Gastroesophageal sphincter (tissue), 2 donors: ENCODE measurements around the gene HDC.

Experiments
- EP300 ChIP-seq: sonication (generic); formaldehyde crosslinking; IDR thresholded peaks from one replicate; pipeline ENCODE4 v1.6.1; 2017; ENCODE audit warnings: antibody characterized with exemption, mild to moderate bottlenecking
- POLR2A ChIP-seq, 2 donors: fragments of 450-650 bp; IDR thresholded peaks; one replicate each; pipeline ENCODE4 v1.6.1; 2017; ENCODE audit warnings: antibody characterized with exemption in 2 of 2, mild to moderate bottlenecking in 2 of 2, moderate library complexity in 1 of 2

DNA sequence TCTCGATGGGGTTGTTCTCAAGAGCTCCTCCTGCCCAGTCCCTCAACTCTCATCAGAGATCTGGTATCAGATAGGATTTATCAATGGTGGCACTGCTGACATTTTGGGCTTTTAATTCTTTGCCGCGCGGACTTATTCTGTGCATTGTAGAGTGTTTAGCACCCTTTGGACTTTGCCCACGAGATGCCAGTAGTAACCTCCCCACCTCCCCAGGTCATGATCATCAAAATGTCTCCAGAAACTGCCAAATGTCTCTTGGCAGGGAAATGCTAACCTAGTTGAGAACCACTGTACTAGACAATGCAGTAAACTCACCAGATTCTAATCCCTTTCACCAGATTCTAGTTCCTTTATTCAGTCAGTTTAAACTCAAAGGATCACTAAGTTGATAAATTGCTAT is 59.5 kb downstream of the HDC start:
- TF ChIP-seq POLR2A (IDR thresholded peaks at IDR 0.05) = no peak
- TF ChIP-seq EP300 = no peak
